ENCODE results near the gene LMO4. TPM values are rescaled to one million over a fixed set of nuclear protein-coding genes. Genes with fewer than 3 reads are reported as not detected.

The LMO4 gene
- total RNA-seq, 1 donor from 2014 or later = 35.1 TPM

DNA sequence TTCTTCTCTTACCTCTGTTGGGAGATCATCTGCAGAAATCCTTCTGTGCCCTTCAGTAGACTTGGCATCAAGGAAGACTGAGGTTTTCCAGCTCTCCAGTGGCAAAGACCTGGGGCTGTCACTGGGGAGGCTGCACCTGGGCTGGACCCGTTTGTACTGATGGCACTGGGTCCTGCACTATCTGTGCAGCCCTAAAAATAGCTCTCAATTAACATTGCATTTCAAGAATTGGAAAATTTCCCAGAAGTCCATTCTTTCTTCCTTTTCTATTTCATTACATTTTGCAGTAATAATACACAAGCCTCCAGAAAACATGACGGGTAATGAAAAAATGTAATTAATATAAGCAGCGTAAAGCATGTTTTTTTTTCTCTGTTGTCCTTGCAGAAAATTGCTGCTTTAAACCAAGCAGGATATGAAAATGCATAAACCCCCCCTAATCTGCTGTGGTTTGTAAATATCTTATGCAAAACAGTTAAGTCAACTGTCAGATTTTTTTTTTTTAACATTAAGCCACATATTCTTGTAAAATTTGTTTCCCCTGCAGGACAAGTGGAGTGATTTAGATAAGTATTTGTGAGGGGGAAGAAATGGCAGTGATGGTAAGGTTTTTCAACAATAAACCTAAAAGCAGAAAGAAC lies 64.9 kb downstream of the LMO4 start:
- no peaks in the 10 kb centered on the region for H3K27me3 ChIP-seq (ENCODE audit: low read depth)
- intact Hi-C loops (cut with micrococcal nuclease) = no loop called here
- TF ChIP-seq, protein P1, sequence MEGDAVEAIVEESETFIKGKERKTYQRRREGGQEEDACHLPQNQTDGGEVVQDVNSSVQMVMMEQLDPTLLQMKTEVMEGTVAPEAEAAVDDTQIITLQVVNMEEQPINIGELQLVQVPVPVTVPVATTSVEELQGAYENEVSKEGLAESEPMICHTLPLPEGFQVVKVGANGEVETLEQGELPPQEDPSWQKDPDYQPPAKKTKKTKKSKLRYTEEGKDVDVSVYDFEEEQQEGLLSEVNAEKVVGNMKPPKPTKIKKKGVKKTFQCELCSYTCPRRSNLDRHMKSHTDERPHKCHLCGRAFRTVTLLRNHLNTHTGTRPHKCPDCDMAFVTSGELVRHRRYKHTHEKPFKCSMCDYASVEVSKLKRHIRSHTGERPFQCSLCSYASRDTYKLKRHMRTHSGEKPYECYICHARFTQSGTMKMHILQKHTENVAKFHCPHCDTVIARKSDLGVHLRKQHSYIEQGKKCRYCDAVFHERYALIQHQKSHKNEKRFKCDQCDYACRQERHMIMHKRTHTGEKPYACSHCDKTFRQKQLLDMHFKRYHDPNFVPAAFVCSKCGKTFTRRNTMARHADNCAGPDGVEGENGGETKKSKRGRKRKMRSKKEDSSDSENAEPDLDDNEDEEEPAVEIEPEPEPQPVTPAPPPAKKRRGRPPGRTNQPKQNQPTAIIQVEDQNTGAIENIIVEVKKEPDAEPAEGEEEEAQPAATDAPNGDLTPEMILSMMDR (IDR thresholded peaks at IDR 0.05; ENCODE audit: borderline replicate concordance) = no peak
- H3K9me3 ChIP-seq (replicated peaks) = no peaks in the 10 kb centered on the region
- no peak overlapping the region for H3K4me3 ChIP-seq
- H3K27ac ChIP-seq (replicated peaks) = no peak overlapping the region
- peaks cover 5% of the 10 kb centered on the region for H3K4me1 ChIP-seq
- H3K36me3 ChIP-seq = no peaks in the 10 kb centered on the region
- DNase-seq = no peak

DNA sequence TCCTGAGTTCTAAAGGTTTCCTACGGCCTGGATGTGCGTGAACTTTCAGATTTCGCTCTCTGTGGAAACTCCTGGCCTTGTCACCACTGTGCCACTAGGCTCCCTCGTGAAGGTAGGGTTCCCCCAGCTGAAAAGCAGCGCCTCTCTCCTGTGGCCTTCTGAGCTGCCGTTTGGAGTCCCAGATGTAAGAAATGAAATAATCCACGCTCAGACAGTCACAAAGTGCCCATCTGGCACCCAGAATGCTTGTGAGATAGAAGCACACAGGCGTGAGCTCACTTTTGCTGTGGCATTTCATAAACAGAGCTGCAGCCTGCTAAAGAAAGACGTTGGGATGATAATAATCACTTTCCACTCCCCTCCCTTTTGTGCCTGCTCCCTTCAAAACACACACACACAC lies 65.8 kb downstream of the LMO4 start:
- no peak overlapping the region for H3K4me3 ChIP-seq
- TF ChIP-seq, protein P1 (IDR thresholded peaks at IDR 0.05; ENCODE audit: borderline replicate concordance) = no peak
- no peaks in the 10 kb centered on the region for H3K9me3 ChIP-seq (replicated peaks)
- H3K36me3 ChIP-seq = no peaks in the 10 kb centered on the region
- intact Hi-C loops (cut with micrococcal nuclease) = no loop called here
- peaks cover 5% of the 10 kb centered on the region for H3K4me1 ChIP-seq
- no peaks in the 10 kb centered on the region for H3K27me3 ChIP-seq (ENCODE audit: low read depth)
- DNase-seq = no peak
- H3K27ac ChIP-seq (replicated peaks) = no peak overlapping the region

DNA sequence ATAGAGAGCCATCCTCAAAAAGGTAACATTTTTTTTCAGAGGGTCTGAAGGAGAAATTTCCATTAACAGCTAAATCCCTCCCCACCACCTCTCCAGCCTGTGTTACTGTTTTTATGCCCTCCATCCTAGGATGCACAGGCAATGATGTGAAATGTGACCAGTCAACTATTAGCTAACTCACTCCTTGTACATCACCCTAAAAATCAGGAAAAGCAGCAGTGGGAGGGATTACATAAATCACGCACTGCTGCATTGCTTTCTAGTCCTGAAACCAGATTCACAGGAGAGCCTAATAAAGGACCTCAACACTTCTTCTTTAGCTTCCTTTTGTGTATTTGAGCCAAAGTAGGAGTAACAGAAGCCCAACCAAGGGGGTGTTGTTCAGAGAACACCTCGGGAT lies 66.3 kb downstream of the LMO4 start:
- H3K36me3 ChIP-seq = no peaks in the 10 kb centered on the region
- H3K9me3 ChIP-seq (replicated peaks) = no peaks in the 10 kb centered on the region
- H3K27ac ChIP-seq (replicated peaks) = no peak overlapping the region
- TF ChIP-seq, protein P1 (IDR thresholded peaks at IDR 0.05; ENCODE audit: borderline replicate concordance) = no peak
- no peaks in the 10 kb centered on the region for H3K27me3 ChIP-seq (ENCODE audit: low read depth)
- H3K4me3 ChIP-seq = no peak overlapping the region
- DNase-seq = no peak
- peaks cover 5% of the 10 kb centered on the region for H3K4me1 ChIP-seq
- intact Hi-C loops (cut with micrococcal nuclease) = no loop called here

All from left ventricle myocardium inferior (tissue), 1 donor.